GM23338 (cell line): ENCODE measurements around the gene SLC39A11.
A peak's percentile ranks its signal among the peaks of the same experiment; 100 is the strongest.

Experiments
- POLR2AphosphoS5 ChIP-seq: IDR thresholded peaks from 2 replicates; pipeline ENCODE4 v1.6.1; 2016; ENCODE audit warnings: antibody characterized with exemption, low read depth
- TF ChIP-seq, protein P1 (sequence below), 2 experiments: fragments of 200-600 bp in 1 of 2; sonication (generic) in 1 of 2; conservative IDR thresholded peaks; 2 replicates each; pipeline versions ENCODE4 v1.5.1 to v1.6.1; 2016 to 2017; ENCODE audit warnings: antibody characterized with exemption in 2 of 2, low read depth in 2 of 2, mild to moderate bottlenecking in 2 of 2, moderate library complexity in 1 of 2

GRCh38 chr17:72971226-72971880 is 121.1 kb downstream of the SLC39A11 start:
- TF ChIP-seq POLR2AphosphoS5: no peak
- TF ChIP-seq, protein P1, sequence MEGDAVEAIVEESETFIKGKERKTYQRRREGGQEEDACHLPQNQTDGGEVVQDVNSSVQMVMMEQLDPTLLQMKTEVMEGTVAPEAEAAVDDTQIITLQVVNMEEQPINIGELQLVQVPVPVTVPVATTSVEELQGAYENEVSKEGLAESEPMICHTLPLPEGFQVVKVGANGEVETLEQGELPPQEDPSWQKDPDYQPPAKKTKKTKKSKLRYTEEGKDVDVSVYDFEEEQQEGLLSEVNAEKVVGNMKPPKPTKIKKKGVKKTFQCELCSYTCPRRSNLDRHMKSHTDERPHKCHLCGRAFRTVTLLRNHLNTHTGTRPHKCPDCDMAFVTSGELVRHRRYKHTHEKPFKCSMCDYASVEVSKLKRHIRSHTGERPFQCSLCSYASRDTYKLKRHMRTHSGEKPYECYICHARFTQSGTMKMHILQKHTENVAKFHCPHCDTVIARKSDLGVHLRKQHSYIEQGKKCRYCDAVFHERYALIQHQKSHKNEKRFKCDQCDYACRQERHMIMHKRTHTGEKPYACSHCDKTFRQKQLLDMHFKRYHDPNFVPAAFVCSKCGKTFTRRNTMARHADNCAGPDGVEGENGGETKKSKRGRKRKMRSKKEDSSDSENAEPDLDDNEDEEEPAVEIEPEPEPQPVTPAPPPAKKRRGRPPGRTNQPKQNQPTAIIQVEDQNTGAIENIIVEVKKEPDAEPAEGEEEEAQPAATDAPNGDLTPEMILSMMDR (conservative IDR thresholded peaks at IDR 0.05; ENCODE audit: low read depth in 2 of 2): 0 out of 4 replicates have a peak, but pooled peaks of 1 of the 2 experiments have one; percentile 15
